ENCODE measurements around the gene C11orf54. TPM values are rescaled to one million over a fixed set of nuclear protein-coding genes. Genes with fewer than 3 reads are reported as not detected.

Gene C11orf54
- polyA plus RNA-seq, 3 donors from 2014 or later: 16.8 to 23.7 (median 21.2) TPM

- no peaks in the 10 kb centered on the region for H3K9me3 Mint-ChIP-seq
- H3K27me3 Mint-ChIP-seq (ENCODE audit: low read depth in 3 of 3): peaks cover 0 to 2% (median 0%) of the 10 kb centered on the region in 3 donors
- DNase-seq: no peak
- no peak overlapping the region for H3K4me3 Mint-ChIP-seq
- H3K4me1 Mint-ChIP-seq: peaks cover 0 to 4% of the 10 kb centered on the region in 2 donors
- peaks cover 8 to 24% (median 15%) of the 10 kb centered on the region in 3 donors for H3K36me3 Mint-ChIP-seq
- peak overlapping the region in 1 of 6 donors; percentile 49 for H3K27ac Mint-ChIP-seq
Measured at GRCh38 chr11:93724089-93724488, 17.4 kb upstream of the C11orf54 start.

GRCh38 chr11:93727985-93728791 is 13.3 kb upstream of the C11orf54 start:
- Mint-ChIP-seq H3K36me3 (peaks cover 10 to 45% (median 17%) of the 10 kb centered on the region in 3 donors), H3K27me3 (ENCODE audit: low read depth in 3 of 3) (peaks cover 0 to 3% (median 0%) of the 10 kb centered on the region in 3 donors), H3K9me3 (no peaks in the 10 kb centered on the region), H3K27ac (peak overlapping the region in 4 of 6 donors; percentile 34 to 77 (median 68)), H3K4me3 (no peak overlapping the region), H3K4me1 (peaks cover 1 to 14% of the 10 kb centered on the region in 2 donors)
- no peak for DNase-seq

GRCh38 chr11:93728792-93729128 is 12.7 kb upstream of the C11orf54 start:
- Mint-ChIP-seq H3K36me3 (peaks cover 11 to 47% (median 19%) of the 10 kb centered on the region in 3 donors), H3K4me1 (peaks cover 2 to 19% of the 10 kb centered on the region in 2 donors), H3K4me3 (no peak overlapping the region), H3K27ac (peak overlapping the region in 4 of 6 donors; percentile 27 to 72 (median 57)), H3K9me3 (no peaks in the 10 kb centered on the region), H3K27me3 (ENCODE audit: low read depth in 3 of 3) (peaks cover 0 to 3% (median 0%) of the 10 kb centered on the region in 3 donors)
- no peak for DNase-seq

- H3K27ac Mint-ChIP-seq: peak overlapping the region in 5 of 6 donors; percentile 16 to 72 (median 47)
- H3K36me3 Mint-ChIP-seq: peaks cover 11 to 51% (median 20%) of the 10 kb centered on the region in 3 donors
- no peak overlapping the region for H3K4me3 Mint-ChIP-seq
- H3K27me3 Mint-ChIP-seq (ENCODE audit: low read depth in 3 of 3): peaks cover 0 to 3% (median 0%) of the 10 kb centered on the region in 3 donors
- no peak for DNase-seq
- H3K4me1 Mint-ChIP-seq: peaks cover 2 to 23% of the 10 kb centered on the region in 2 donors
- H3K9me3 Mint-ChIP-seq: no peaks in the 10 kb centered on the region
Measured at GRCh38 chr11:93729129-93729616, 12.3 kb upstream of the C11orf54 start.

GRCh38 chr11:93730108-93731107 is 11.1 kb upstream of the C11orf54 start:
- Mint-ChIP-seq H3K4me3 (no peak overlapping the region), H3K9me3 (no peaks in the 10 kb centered on the region), H3K27me3 (ENCODE audit: low read depth in 3 of 3) (peaks cover 0 to 3% (median 0%) of the 10 kb centered on the region in 3 donors), H3K27ac (peak overlapping the region in 3 of 6 donors; percentile 20 to 40 (median 27)), H3K4me1 (peaks cover 8 to 34% of the 10 kb centered on the region in 2 donors), H3K36me3 (peaks cover 11 to 60% (median 23%) of the 10 kb centered on the region in 3 donors)
- no peak for DNase-seq

- peak overlapping the region in 1 of 6 donors; percentile 68 for H3K27ac Mint-ChIP-seq
- H3K27me3 Mint-ChIP-seq (ENCODE audit: low read depth in 3 of 3): peaks cover 0 to 3% (median 0%) of the 10 kb centered on the region in 3 donors
- no peak for DNase-seq
- H3K9me3 Mint-ChIP-seq: no peaks in the 10 kb centered on the region
- no peak overlapping the region for H3K4me3 Mint-ChIP-seq
- peaks cover 25 to 73% (median 28%) of the 10 kb centered on the region in 3 donors for H3K36me3 Mint-ChIP-seq
- H3K4me1 Mint-ChIP-seq: peaks cover 18 to 52% of the 10 kb centered on the region in 2 donors
Measured at GRCh38 chr11:93732237-93732892, 9.1 kb upstream of the C11orf54 start.

- no peak for DNase-seq
- peak overlapping the region in 3 of 6 donors; percentile 7 to 35 (median 17) for H3K27ac Mint-ChIP-seq
- H3K27me3 Mint-ChIP-seq (ENCODE audit: low read depth in 3 of 3): peaks cover 0 to 3% (median 0%) of the 10 kb centered on the region in 3 donors
- H3K9me3 Mint-ChIP-seq: no peaks in the 10 kb centered on the region
- peaks cover 29 to 64% of the 10 kb centered on the region in 2 donors for H3K4me1 Mint-ChIP-seq
- no peak overlapping the region for H3K4me3 Mint-ChIP-seq
- H3K36me3 Mint-ChIP-seq: peaks cover 24 to 78% (median 30%) of the 10 kb centered on the region in 3 donors
Measured at GRCh38 chr11:93733474-93733873, 8.0 kb upstream of the C11orf54 start.

GRCh38 chr11:93734427-93735222 is 6.8 kb upstream of the C11orf54 start:
- DNase-seq: no peak
- H3K27me3 Mint-ChIP-seq (ENCODE audit: low read depth in 3 of 3): peaks cover 0 to 2% (median 0%) of the 10 kb centered on the region in 3 donors
- H3K36me3 Mint-ChIP-seq: peaks cover 18 to 70% (median 31%) of the 10 kb centered on the region in 3 donors
- peak overlapping the region in 1 of 5 donors; percentile 14 for H3K4me3 Mint-ChIP-seq
- no peaks in the 10 kb centered on the region for H3K9me3 Mint-ChIP-seq
- H3K27ac Mint-ChIP-seq: peak overlapping the region in 5 of 6 donors; percentile 7 to 61 (median 36)
- peaks cover 40 to 75% of the 10 kb centered on the region in 2 donors for H3K4me1 Mint-ChIP-seq

- DNase-seq: no peak
- H3K9me3 Mint-ChIP-seq: no peaks in the 10 kb centered on the region
- no peak overlapping the region for H3K4me3 Mint-ChIP-seq
- peaks cover 0 to 7% (median 4%) of the 10 kb centered on the region in 3 donors for H3K27me3 Mint-ChIP-seq (ENCODE audit: low read depth in 3 of 3)
- H3K27ac Mint-ChIP-seq: peak overlapping the region in 4 of 6 donors; percentile 21 to 61 (median 38)
- H3K4me1 Mint-ChIP-seq: peaks cover 49 to 85% of the 10 kb centered on the region in 2 donors
- peaks cover 18 to 62% (median 23%) of the 10 kb centered on the region in 3 donors for H3K36me3 Mint-ChIP-seq
Measured at GRCh38 chr11:93735627-93736026, 5.8 kb upstream of the C11orf54 start.

- H3K9me3 Mint-ChIP-seq: no peaks in the 10 kb centered on the region
- H3K27ac Mint-ChIP-seq: peak overlapping the region in 3 of 6 donors; percentile 21 to 61 (median 60)
- peaks cover 4 to 12% (median 9%) of the 10 kb centered on the region in 3 donors for H3K27me3 Mint-ChIP-seq (ENCODE audit: low read depth in 3 of 3)
- H3K4me1 Mint-ChIP-seq: peaks cover 51 to 89% of the 10 kb centered on the region in 2 donors
- H3K36me3 Mint-ChIP-seq: peaks cover 18 to 62% (median 23%) of the 10 kb centered on the region in 3 donors
- peak overlapping the region in 1 of 5 donors; percentile 1 for H3K4me3 Mint-ChIP-seq
- no peak for DNase-seq
Measured at GRCh38 chr11:93736129-93736528, 5.3 kb upstream of the C11orf54 start.

GRCh38 chr11:93737904-93738612 is 3.4 kb upstream of the C11orf54 start:
- peaks cover 66 to 93% of the 10 kb centered on the region in 2 donors for H3K4me1 Mint-ChIP-seq
- H3K27ac Mint-ChIP-seq: peak overlapping the region; percentile 55 to 100 (median 88)
- no peak for DNase-seq
- H3K4me3 Mint-ChIP-seq: peak overlapping the region in 3 of 5 donors; percentile 82 to 100 (median 97)
- H3K36me3 Mint-ChIP-seq: peaks cover 17 to 48% (median 23%) of the 10 kb centered on the region in 3 donors
- no peaks in the 10 kb centered on the region for H3K9me3 Mint-ChIP-seq
- peaks cover 11 to 16% (median 12%) of the 10 kb centered on the region in 3 donors for H3K27me3 Mint-ChIP-seq (ENCODE audit: low read depth in 3 of 3)

All from immature natural killer cell (primary cell).